ENCODE data around the gene STK32A. TPM values are rescaled to one million over a fixed set of nuclear protein-coding genes. Genes with fewer than 3 reads are reported as not detected.

Gene STK32A
- total RNA-seq, 2 experiments from 2014 or later: not detected

DNA sequence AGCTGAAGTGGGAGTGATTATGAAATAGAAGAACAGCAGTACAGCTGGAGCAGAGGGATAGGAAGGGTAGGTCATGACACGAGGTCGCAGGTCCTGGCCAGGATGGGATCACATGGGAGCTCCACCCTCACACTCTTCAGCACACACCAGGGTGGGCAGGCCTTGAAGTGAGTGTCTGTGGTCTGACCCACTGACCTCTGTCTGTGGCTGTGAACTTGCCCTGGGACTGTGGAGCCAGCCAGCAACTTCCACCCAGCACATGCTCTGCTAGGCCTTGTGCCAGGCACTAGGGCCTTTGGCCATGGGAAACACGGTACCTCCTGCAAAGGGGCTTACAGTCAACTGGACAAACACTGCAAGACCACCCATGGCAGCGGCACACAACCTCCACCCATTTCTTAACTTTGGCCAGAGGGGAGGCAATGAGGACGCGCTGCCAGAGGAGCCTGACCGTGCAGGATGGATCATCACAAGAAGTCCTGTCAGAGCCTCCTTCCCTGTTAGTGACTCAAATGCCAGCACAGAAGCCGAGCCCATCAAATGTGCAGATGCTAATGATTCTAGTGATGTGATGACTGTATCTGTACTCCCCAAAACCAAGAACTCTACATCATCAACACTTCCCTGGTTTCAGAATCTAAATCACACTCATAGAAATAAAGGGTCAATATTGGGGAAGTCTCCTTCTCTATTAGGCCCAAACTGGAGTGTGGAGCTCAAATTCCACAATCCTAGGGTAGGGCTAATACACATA lies 161.4 kb downstream of the STK32A start:
- Mint-ChIP-seq H3K27ac (no peak overlapping the region), H3K9me3 (ENCODE audit: low read depth) (no peaks in the 10 kb centered on the region), H3K27me3 (no peaks in the 10 kb centered on the region), H3K4me1 (no peaks in the 10 kb centered on the region), H3K4me3 (no peak overlapping the region), H3K36me3 (no peaks in the 10 kb centered on the region)
- DNase-seq (no peak), ATAC-seq (no peak)
- CTCF ChIA-PET: no interaction called here

- no peaks in the 10 kb centered on the region for H3K9me3 Mint-ChIP-seq (ENCODE audit: low read depth)
- no peaks in the 10 kb centered on the region for H3K4me1 Mint-ChIP-seq
- H3K4me3 Mint-ChIP-seq: no peak overlapping the region
- CTCF ChIA-PET: no interaction called here
- no peak for DNase-seq
- no peaks in the 10 kb centered on the region for H3K27me3 Mint-ChIP-seq
- H3K27ac Mint-ChIP-seq: no peak overlapping the region
- H3K36me3 Mint-ChIP-seq: no peaks in the 10 kb centered on the region
- no peak for ATAC-seq
These were observed 162.8 kb downstream of the STK32A start for GRCh38 chr5:147397616-147398015.

DNA sequence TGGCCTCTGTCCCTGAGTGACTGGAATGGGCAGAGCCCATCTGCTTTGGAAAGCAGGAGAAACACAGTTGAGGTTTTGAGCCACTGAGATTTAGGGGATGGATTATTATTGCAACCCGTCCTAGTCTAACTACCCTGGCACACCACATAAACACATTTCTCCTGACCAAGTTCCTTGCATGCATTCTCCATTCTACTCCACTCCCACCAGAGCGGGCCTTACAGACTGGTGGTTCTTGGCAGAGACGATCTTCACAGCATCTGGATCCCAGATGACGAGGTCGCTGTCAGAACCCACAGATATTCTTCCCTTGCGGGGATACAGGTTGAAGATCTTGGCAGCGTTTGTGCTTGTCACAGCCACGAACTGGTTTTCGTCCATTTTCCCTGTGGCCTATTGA lies 164.0 kb downstream of the STK32A start:
- Mint-ChIP-seq H3K36me3 (no peaks in the 10 kb centered on the region), H3K9me3 (ENCODE audit: low read depth) (no peaks in the 10 kb centered on the region), H3K27ac (no peak overlapping the region), H3K27me3 (no peaks in the 10 kb centered on the region), H3K4me3 (no peak overlapping the region), H3K4me1 (no peaks in the 10 kb centered on the region)
- ATAC-seq (no peak), DNase-seq (no peak)
- CTCF ChIA-PET: no interaction called here

GRCh38 chr5:147400126-147400809 lies 165.4 kb downstream of the STK32A start:
- Mint-ChIP-seq H3K9me3 (ENCODE audit: low read depth) (no peaks in the 10 kb centered on the region), H3K36me3 (no peaks in the 10 kb centered on the region), H3K4me3 (no peak overlapping the region), H3K27ac (no peak overlapping the region), H3K4me1 (no peaks in the 10 kb centered on the region), H3K27me3 (no peaks in the 10 kb centered on the region)
- CTCF ChIA-PET: no interaction called here
- ATAC-seq (no peak), DNase-seq (no peak)

GRCh38 chr5:147400881-147401280 lies 166.1 kb downstream of the STK32A start:
- Mint-ChIP-seq H3K27ac (no peak overlapping the region), H3K4me1 (no peaks in the 10 kb centered on the region), H3K27me3 (no peaks in the 10 kb centered on the region), H3K4me3 (no peak overlapping the region), H3K36me3 (no peaks in the 10 kb centered on the region), H3K9me3 (ENCODE audit: low read depth) (no peaks in the 10 kb centered on the region)
- DNase-seq: no peak
- CTCF ChIA-PET: no interaction called here
- no peak for ATAC-seq

- no peaks in the 10 kb centered on the region for H3K4me1 Mint-ChIP-seq
- no peaks in the 10 kb centered on the region for H3K36me3 Mint-ChIP-seq
- ATAC-seq (no peak), DNase-seq (no peak)
- H3K9me3 Mint-ChIP-seq (ENCODE audit: low read depth): no peaks in the 10 kb centered on the region
- no peak overlapping the region for H3K4me3 Mint-ChIP-seq
- CTCF ChIA-PET: no interaction called here
- H3K27me3 Mint-ChIP-seq: no peaks in the 10 kb centered on the region
- H3K27ac Mint-ChIP-seq: no peak overlapping the region
These were observed 169.1 kb downstream of the STK32A start for GRCh38 chr5:147403651-147404640.

- H3K27ac Mint-ChIP-seq: no peak overlapping the region
- CTCF ChIA-PET: no interaction called here
- H3K27me3 Mint-ChIP-seq: no peaks in the 10 kb centered on the region
These were observed 169.9 kb downstream of the STK32A start for GRCh38 chr5:147404706-147405105.

GRCh38 chr5:147406636-147407035 lies 171.8 kb downstream of the STK32A start:
- ATAC-seq: no peak
- H3K4me3 Mint-ChIP-seq: no peak overlapping the region
- DNase-seq: no peak
- no peaks in the 10 kb centered on the region for H3K27me3 Mint-ChIP-seq
- H3K36me3 Mint-ChIP-seq: no peaks in the 10 kb centered on the region
- no peaks in the 10 kb centered on the region for H3K9me3 Mint-ChIP-seq (ENCODE audit: low read depth)
- H3K4me1 Mint-ChIP-seq: no peaks in the 10 kb centered on the region
- CTCF ChIA-PET: no interaction called here
- no peak overlapping the region for H3K27ac Mint-ChIP-seq

More at GRCh38 chr5:147404706-147405105, 169.9 kb downstream of the STK32A start:
- H3K36me3 Mint-ChIP-seq: no peaks in the 10 kb centered on the region
- ATAC-seq (no peak), DNase-seq (no peak)
- no peaks in the 10 kb centered on the region for H3K9me3 Mint-ChIP-seq (ENCODE audit: low read depth)
- no peaks in the 10 kb centered on the region for H3K4me1 Mint-ChIP-seq
- no peak overlapping the region for H3K4me3 Mint-ChIP-seq

- H3K9me3 Mint-ChIP-seq (ENCODE audit: low read depth): no peaks in the 10 kb centered on the region
- no peaks in the 10 kb centered on the region for H3K27me3 Mint-ChIP-seq
- H3K4me1 Mint-ChIP-seq: no peaks in the 10 kb centered on the region
- H3K27ac Mint-ChIP-seq: no peak overlapping the region
- H3K4me3 Mint-ChIP-seq: no peak overlapping the region
- CTCF ChIA-PET: no interaction called here
- no peaks in the 10 kb centered on the region for H3K36me3 Mint-ChIP-seq
- no peak for ATAC-seq
- no peak for DNase-seq
These were observed 172.4 kb downstream of the STK32A start for GRCh38 chr5:147407094-147407681.

- no peaks in the 10 kb centered on the region for H3K27me3 Mint-ChIP-seq
- no peak overlapping the region for H3K4me3 Mint-ChIP-seq
- no peak for ATAC-seq
- H3K4me1 Mint-ChIP-seq: no peaks in the 10 kb centered on the region
- H3K27ac Mint-ChIP-seq: no peak overlapping the region
- CTCF ChIA-PET: no interaction called here
- no peak for DNase-seq
- no peaks in the 10 kb centered on the region for H3K36me3 Mint-ChIP-seq
- no peaks in the 10 kb centered on the region for H3K9me3 Mint-ChIP-seq (ENCODE audit: low read depth)
These were observed 174.2 kb downstream of the STK32A start for GRCh38 chr5:147408980-147409379.

DNA sequence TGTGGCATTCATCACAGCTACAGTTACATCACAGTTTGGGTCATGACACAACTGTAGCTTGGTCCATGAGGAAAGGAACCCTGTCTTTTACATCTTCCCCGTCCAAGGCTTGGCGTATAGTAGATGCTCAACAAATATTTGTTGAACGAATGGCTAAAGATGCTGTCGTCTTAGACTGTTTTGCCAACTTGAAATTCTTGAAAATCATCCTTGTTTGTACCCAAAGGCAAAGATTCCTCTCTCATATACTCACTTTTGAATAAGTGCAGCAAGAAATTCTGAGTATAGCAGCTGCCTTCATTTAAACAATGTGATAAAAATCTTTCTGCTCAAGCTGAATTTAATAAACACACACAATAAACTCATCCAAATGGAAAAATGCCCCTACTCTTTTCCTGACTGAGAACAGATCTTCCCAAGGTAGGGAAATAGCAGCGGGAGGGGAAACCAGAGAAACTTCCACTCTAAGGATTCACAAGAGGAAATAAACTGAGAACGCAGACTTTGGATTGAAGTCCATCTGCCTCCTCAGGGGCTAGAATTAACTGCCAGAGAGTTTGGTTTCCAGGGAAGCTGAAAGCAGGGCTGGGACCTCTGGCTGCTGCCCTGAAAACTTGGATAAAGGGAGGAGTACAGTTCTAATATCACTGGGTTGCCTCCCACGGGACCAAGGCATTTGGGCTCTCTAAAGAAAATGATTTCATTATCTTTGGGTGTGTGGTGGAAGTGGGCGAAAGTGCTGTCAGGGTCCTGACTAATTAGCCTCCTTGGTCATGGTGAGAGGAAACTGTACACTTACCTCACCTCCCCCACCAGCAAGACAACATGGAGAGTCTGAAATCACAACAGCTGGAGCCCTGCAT lies 175.9 kb downstream of the STK32A start:
- Mint-ChIP-seq H3K4me1 (no peaks in the 10 kb centered on the region), H3K27me3 (no peaks in the 10 kb centered on the region), H3K36me3 (no peaks in the 10 kb centered on the region), H3K4me3 (no peak overlapping the region), H3K9me3 (ENCODE audit: low read depth) (no peaks in the 10 kb centered on the region), H3K27ac (no peak overlapping the region)
- no peak for DNase-seq
- ATAC-seq: no peak
- CTCF ChIA-PET: no interaction called here

DNA sequence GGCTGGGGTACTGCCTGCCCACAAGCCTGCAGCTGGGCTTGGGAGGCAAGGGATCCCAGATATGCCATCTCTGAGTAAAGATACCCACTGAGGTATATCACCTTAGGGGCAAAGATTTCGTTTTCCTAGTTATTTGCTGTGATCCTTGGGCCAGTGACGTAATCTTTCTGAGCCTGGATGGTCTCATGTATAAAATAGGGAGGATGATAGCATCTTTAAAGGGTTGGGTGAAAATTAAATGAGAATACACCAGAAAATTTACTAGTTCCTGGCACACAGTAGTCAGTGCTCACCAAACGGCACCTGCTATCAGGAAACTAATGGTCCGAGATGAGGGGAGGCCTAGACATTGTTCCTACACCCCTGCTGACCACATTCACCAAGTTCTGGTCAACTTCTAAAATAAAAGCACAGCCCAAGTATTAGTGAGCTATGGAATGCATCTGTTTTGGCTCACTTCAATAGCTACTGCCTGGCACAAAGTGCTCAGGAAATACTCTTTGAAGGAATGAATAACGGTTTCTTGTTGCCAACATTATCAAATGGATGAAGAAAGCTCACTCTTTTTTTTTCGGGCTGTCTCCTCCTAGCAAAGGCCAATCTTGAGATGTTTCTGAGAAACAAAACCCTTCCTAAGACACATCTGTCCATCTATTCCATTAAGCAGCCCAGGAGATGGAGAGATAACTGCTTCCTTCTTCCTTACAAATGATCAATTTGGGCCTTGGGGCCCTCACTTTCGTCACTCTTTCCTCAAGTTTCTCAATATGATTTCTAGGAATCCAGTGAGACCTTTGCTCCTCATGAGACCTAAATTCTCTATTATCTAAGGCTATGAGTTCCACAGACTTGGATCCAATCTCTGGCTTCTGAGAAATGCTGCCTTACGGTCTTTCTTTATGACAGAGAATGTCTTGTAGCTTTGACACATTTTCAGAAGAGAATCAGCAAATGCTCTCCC lies 176.8 kb downstream of the STK32A start:
- H3K27me3 Mint-ChIP-seq: no peaks in the 10 kb centered on the region
- no peaks in the 10 kb centered on the region for H3K4me1 Mint-ChIP-seq
- no peak overlapping the region for H3K4me3 Mint-ChIP-seq
- H3K27ac Mint-ChIP-seq: no peak overlapping the region
- no peaks in the 10 kb centered on the region for H3K9me3 Mint-ChIP-seq (ENCODE audit: low read depth)
- no peak for ATAC-seq
- no peak for DNase-seq
- H3K36me3 Mint-ChIP-seq: no peaks in the 10 kb centered on the region
- CTCF ChIA-PET: no interaction called here
